Nasal cavity respiratory epithelium epithelial cell of viscerocranial mucosa (primary cell): Measurements from ENCODE around the gene DIPK2A. TPM values are rescaled to one million over a fixed set of nuclear protein-coding genes. Genes with fewer than 3 reads are reported as not detected.

Experiments
- total RNA-seq: library from RNA; depleted of rRNA; stranded (reverse); fragments of >200 nt; gene quantifications from 2 replicates; pipeline ENCODE4 v1.2.3, GENCODE V29; 2014

Gene DIPK2A, protein sequence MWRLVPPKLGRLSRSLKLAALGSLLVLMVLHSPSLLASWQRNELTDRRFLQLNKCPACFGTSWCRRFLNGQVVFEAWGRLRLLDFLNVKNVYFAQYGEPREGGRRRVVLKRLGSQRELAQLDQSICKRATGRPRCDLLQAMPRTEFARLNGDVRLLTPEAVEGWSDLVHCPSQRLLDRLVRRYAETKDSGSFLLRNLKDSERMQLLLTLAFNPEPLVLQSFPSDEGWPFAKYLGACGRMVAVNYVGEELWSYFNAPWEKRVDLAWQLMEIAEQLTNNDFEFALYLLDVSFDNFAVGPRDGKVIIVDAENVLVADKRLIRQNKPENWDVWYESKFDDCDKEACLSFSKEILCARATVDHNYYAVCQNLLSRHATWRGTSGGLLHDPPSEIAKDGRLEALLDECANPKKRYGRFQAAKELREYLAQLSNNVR
- 40.3 and 41.8 TPM in 2 replicates for total RNA-seq

DNA sequence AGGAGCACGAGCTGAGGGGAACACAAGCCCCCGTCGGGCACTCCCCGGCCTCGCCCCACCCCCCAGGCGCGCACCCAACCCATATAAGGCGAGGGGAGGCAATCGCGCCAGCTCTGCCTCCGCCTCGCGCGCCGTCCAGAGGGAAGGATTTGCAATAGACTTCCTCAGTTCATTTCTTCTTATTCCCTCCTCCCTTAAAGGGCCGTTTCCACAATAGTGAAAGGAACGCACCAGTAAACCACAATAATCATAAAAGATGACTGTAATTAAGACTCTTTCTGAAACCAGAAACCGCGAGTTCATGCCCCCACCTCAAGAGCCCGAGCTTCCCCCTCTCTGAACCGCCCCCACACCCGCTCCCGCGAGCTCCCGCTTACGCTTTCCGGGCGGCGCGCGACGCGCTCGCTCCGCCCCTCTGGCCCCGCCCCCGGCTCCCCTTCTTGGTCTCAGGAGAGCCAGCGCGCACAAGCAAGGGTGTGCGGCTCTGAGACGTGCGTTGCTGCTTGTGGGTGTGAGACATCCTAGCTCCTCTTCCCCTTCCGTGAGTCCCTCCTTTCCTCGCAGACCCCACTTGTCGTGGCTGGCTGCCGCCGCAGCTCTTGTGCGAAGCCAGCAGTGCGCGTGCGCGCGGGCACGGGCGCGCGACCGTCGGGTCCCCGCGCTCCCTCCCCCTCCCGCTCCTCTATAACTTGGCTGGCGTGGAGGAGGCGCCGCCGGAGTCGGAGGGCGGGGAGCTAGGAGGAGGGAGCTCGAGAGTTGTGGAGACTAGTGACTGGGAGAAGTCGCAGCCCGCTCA, at the start of gene DIPK2A:
Gene DIPK2A, plus strand, starts transcription at position 465 of the 796 bp plus-strand sequence. CDS start 510 bp downstream, outside the sequence.

Other genes starting within 250 kb of the DIPK2A start
- gene SLC9A9, start 123.4 kb upstream of the DIPK2A start, total RNA-seq = 1.0 and 8.9 TPM in 2 replicates